Body of pancreas (tissue), 4 donors: ENCODE measurements around the gene MPND.

Source experiments
- CTCF ChIP-seq, 7 experiments: fragments of 450-650 bp in 4 of 7; fragments of 200-600 bp in 3 of 7; sonication (generic) in 3 of 7; IDR thresholded peaks; one replicate each; pipeline ENCODE4 v1.5.1; 2016 to 2019; ENCODE audit warnings: antibody characterized with exemption in 7 of 7
- POLR2A ChIP-seq, 3 donors: fragments of 450-650 bp; IDR thresholded peaks; one replicate each; pipeline ENCODE4 v1.6.1; 2016; ENCODE audit warnings: antibody characterized with exemption in 3 of 3, mild to moderate bottlenecking in 2 of 3

GRCh38 chr19:4320419-4320818 is 22.9 kb upstream of the MPND start:
- TF ChIP-seq CTCF (IDR thresholded peaks at IDR 0.05), result no peak
- no peak for TF ChIP-seq POLR2A (IDR thresholded peaks at IDR 0.05)
